GM18526 (cell line): ENCODE measurements around the gene DNAH5.

Experiments used
- POLR2A ChIP-seq: IDR thresholded peaks from 3 replicates; pipeline ENCODE4 v1.6.1; 2011; ENCODE audit not compliant: insufficient read length; ENCODE audit errors: extremely low read depth

DNAH5 gene

DNA sequence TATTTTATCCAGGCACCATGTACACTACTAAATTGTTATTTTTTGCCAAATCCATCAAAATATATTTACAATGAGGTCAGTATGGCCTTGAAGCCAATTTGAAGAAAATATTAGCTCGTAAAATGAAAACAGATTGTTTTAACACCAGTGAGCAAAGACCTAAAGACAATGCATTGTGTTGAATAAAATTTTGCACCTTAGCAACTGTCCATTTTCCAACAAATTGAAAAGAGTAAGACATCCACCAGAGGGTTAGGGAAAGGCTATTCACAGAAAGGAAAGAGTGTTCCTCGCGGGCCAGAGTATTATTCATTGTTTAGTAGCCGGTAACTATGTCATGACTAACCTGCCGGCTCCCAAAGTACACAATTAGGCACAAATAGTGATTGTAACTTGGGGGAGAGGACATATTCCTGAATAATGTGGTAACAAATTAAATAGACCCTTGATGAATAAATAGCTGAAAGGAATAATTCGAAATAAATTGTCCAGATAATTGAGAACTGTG is 213.3 kb downstream of the DNAH5 start:
- TF ChIP-seq POLR2A = no peak

GRCh38 chr5:13708906-13709305 is 235.6 kb downstream of the DNAH5 start:
- no peak for TF ChIP-seq POLR2A

DNA sequence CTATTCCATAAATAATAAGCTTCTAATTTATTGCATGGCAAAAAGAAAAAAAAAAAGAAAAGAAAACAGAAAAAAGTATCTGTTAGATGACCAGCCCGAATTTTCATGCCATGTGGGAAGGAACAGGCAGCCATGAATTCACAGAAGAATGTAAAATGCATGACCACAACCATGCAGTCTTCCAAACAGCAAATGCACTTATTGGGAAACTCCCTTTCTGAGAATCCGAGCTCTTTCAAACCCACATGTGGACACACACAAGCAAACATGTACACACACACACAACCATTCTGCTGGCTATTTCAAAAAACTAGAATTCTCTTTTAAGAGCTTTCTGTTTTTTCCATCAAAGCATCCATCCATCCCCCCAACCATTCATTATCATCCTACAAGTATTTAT is 236.1 kb downstream of the DNAH5 start:
- no peak for TF ChIP-seq POLR2A

DNA sequence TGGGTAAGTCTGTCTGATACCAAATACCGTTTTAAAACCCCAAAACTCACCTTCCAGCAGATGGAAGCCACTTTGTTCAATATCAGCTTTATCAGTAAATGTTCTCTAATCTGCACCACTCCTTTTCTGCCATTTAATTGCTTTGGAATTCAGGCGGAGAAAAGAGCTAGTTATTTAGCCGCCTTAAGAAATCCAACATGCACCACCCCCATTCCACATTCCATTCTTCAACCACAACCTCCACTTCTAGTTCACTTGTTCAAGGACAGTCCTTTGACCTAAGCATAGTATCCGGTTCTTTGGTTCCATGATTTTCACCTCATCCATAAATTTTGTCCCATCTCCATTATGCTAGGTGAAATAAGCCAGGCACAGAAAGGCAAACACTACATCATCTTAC is 240.1 kb downstream of the DNAH5 start:
- TF ChIP-seq POLR2A = no peak

GRCh38 chr5:13700626-13701025 is 243.9 kb downstream of the DNAH5 start:
- TF ChIP-seq POLR2A = no peak

- no peak for TF ChIP-seq POLR2A
Observed at GRCh38 chr5:13698885-13699284, 245.6 kb downstream of the DNAH5 start.

- no peak for TF ChIP-seq POLR2A
Observed at GRCh38 chr5:13695076-13695712, 249.3 kb downstream of the DNAH5 start.

GRCh38 chr5:13692172-13692571 is 252.3 kb downstream of the DNAH5 start:
- no peak for TF ChIP-seq POLR2A

GRCh38 chr5:13676531-13676930 is 268.0 kb downstream of the DNAH5 start:
- TF ChIP-seq POLR2A = no peak

DNA sequence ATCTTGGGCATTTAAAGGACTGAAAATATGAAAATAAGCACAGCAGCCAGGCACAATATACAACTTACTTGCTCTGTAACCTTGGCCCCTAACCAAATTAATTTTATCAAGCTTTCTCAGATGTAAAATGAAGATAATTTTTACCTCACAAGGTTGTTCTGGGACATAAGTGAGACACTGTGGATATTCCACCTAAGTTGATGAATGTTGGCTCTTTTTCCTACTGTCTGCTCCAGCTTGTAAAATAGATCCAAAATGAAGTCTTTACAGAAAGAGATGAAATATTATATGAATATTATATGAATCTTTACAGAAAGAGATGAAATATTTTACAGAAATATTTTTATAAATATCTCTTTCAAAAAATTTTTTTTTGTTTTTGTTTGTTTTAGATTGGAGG is 270.1 kb downstream of the DNAH5 start:
- TF ChIP-seq POLR2A = no peak

- no peak for TF ChIP-seq POLR2A
Observed at GRCh38 chr5:13673511-13673910, 271.0 kb downstream of the DNAH5 start.

GRCh38 chr5:13664377-13664776 is 280.1 kb downstream of the DNAH5 start:
- TF ChIP-seq POLR2A = no peak

DNA sequence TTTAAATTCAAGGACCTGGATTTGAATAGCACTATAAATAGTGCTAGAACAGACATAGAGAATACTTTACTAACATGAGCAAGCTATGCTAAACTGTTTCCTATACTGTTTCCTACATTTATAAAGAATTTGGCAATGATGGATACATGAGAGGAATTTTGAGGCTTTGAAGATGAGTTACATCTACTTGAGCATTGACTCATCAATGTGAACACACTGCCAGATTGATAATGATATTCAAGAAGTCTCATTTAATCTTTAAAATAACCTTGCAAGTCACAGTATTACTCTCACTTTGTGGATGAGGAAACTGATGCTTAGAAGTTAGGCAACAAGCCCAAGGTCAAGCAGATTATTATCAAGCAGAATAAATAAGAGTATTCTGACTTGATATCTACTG is 281.9 kb downstream of the DNAH5 start:
- TF ChIP-seq POLR2A = no peak

GRCh38 chr5:13661272-13661671 is 283.2 kb downstream of the DNAH5 start:
- TF ChIP-seq POLR2A = no peak

DNA sequence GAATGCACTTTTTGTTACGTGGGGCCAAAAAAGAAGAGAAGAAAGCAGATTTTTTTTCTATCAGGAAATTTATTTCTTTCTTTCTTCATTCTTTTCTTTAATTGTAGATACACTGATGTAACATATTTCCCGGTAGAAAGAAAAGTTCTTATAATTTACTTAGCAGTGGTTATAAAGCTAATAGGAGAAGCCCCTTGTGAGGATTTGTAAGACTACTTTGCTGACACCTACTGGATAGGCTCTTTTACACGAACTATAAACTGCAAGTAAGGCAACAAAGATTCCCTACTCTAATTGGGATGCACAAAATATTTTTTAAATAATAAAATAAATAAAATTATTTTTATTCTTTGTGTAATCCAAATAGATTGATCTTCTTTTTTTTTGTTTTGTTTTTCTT is 284.4 kb downstream of the DNAH5 start:
- TF ChIP-seq POLR2A = no peak

GRCh38 chr5:13659391-13659790 is 285.1 kb downstream of the DNAH5 start:
- TF ChIP-seq POLR2A = no peak

DNA sequence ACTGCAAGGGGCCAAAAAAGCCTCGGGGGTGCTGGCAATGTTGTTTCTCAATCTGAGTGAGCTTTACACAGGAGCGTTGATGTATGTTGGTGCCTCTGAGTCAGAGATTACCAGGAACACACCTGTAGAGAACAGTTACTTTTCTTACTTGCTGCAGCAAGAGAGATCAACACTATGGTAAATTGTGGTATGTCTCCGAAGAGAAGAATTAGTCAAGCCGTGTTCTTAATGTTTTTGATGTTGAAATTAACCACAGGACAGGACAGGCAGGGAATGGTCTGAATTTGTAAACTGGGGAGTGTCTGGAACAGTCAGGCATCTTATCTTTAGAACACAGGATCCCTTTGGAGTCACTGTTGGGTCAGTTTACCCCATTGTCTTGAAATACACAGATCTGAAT is 285.7 kb downstream of the DNAH5 start:
- no peak for TF ChIP-seq POLR2A

- TF ChIP-seq POLR2A = no peak
Observed at GRCh38 chr5:13658152-13658551, 286.3 kb downstream of the DNAH5 start.

DNA sequence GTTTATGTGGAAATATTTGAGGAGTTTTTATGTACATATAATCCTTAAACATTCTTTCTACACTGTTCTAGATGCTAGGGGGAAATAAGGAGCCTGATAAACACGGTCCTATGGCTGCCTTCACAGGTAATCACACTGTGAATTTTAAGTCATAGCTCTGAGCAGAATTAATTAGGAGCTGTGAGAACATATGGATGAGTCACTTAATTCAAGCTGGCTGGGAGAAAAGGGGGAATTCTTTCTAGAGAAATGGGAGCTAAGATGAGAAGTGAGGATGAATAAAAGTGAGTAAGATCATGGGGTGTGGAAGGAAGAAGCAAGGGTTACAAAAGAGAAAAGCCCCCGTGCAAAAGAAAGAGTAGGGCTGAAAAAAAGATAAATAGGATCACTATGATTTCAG is 290.8 kb downstream of the DNAH5 start:
- TF ChIP-seq POLR2A = no peak
